Epithelial cell of esophagus (primary cell): Measurements from ENCODE around the gene MBIP.

Experiments
- DNase-seq: peaks from one replicate; pipeline ENCODE4 v3.0.0; 2010; ENCODE audit warnings: low read depth
- H3K4me3 ChIP-seq: 2 replicates; pipeline ENCODE4 v1.5.1; 2011; ENCODE audit warnings: mild to moderate bottlenecking, low read length, control low read depth
- CTCF ChIP-seq: IDR thresholded peaks from 2 replicates; pipeline ENCODE4 v1.5.1; 2011; ENCODE audit warnings: low read depth, mild to moderate bottlenecking, low read length, control low read depth, inconsistent platforms; ENCODE audit not compliant: insufficient read depth; ENCODE audit errors: missing control alignments

MBIP gene

GRCh38 chr14:36325853-36326252, 5.4 kb upstream of the MBIP start:
- no peak overlapping the region for H3K4me3 ChIP-seq
- no peak for DNase-seq

GRCh38 chr14:36324897-36325296, 4.5 kb upstream of the MBIP start:
- TF ChIP-seq CTCF: no peak
- H3K4me3 ChIP-seq: no peak overlapping the region
- no peak for DNase-seq

More at GRCh38 chr14:36325853-36326252, 5.4 kb upstream of the MBIP start:
- no peak for TF ChIP-seq CTCF

- no peak for TF ChIP-seq CTCF
- H3K4me3 ChIP-seq: peak overlapping the region; percentile 90
- no peak for DNase-seq
These were observed 502 bp upstream of the MBIP start for GRCh38 chr14:36320897-36321381.

GRCh38 chr14:36319899-36320199, 588 bp downstream of the MBIP start:
- no peak for DNase-seq
- TF ChIP-seq CTCF: no peak
- peak overlapping the region; percentile 90 for H3K4me3 ChIP-seq

GRCh38 chr14:36317650-36318049, 2.8 kb downstream of the MBIP start:
- DNase-seq: peak; percentile 51
- TF ChIP-seq CTCF: no peak
- H3K4me3 ChIP-seq: no peak overlapping the region

GRCh38 chr14:36316131-36316530, 4.3 kb downstream of the MBIP start:
- H3K4me3 ChIP-seq: no peak overlapping the region
- TF ChIP-seq CTCF: no peak
- DNase-seq: peak; percentile 20

- DNase-seq: no peak
- H3K4me3 ChIP-seq: no peak overlapping the region
These were observed 5.1 kb downstream of the MBIP start for GRCh38 chr14:36315159-36315853.

More at GRCh38 chr14:36315159-36315853, 5.1 kb downstream of the MBIP start:
- TF ChIP-seq CTCF: no peak
